AG08395 (cell line): Measurements from ENCODE around the gene SUPT4H1.

Experiments used
- DNase-seq: peaks from one replicate; pipeline ENCODE4 v3.0.0; 2012; ENCODE audit warnings: mixed read lengths, low spot score

The SUPT4H1 gene

DNA sequence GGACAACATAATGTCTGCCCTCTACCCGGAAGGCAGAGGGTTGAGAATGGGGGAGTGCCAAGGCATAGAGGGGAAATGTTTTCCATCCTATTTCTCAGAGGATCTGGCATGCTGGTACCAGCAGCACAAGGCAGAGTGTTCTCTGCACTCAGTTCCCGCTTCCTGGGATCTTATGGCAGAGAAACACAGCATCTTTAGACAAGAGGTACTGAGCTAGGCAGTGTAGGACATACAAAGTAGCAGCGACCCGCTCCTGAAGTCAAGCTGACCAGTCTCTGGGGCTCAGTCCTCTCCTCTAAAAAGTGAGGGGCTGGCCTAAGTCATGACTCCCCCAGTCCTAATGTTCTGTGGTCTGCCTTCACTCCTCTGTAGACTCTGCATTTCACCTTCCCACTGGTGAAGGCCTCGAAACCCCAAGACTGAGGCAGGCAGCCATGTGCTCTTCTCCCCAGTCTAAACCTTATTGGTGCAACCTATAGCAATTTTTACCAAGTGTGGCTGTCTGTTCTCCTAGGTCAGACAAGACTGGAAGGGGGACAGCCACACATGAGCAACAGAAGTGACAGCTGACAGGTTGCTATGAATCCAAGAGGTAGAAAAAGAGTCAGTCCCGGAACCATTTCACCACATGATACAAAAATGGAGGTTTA, 12.1 kb downstream of the SUPT4H1 start:
- DNase-seq = no peak

DNA sequence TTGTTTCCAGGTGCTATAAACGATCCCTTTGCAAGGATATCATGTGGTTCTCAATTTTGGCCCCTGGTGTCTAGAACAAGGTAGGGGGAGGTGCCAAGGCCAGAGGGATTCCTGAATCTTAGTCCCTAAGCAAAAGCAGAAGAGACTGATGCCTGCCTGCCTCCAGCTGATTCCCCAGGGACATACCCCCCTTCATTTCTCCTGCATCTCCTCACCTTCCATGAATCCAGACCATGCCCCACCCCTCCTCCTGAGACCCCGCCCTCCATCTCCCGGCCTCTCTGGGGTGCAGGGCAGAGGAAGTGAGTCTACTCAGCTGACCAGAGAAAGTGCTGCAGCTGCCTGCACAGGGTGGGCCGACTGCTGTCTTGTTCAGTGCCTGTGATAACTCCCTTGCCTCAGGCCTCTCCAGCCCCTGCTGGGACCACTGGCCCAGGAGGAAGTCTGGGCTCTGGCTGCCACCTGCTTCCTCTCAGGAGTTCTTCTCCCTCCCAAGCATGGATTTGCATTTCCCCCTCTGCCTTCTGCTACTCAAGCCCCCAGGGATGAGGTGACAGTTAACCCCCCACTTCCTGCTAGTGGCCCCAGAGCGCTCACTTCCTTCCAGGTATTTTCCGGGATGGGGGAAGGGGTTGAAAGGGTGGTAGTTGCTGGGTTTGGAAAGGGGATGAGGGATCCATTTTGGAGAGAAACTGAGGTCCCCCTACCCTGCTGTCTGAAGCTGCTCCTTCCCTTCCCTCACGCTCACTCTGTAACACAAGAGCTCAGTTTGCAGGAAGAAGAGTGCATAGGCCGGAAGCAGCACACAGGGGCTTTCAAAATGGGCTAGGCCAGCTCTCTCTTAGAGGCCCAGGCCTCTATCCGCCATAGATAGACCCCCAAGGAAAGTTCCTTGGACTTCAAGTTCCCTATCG, 12.9 kb downstream of the SUPT4H1 start:
- peak; percentile 79 for DNase-seq

DNA sequence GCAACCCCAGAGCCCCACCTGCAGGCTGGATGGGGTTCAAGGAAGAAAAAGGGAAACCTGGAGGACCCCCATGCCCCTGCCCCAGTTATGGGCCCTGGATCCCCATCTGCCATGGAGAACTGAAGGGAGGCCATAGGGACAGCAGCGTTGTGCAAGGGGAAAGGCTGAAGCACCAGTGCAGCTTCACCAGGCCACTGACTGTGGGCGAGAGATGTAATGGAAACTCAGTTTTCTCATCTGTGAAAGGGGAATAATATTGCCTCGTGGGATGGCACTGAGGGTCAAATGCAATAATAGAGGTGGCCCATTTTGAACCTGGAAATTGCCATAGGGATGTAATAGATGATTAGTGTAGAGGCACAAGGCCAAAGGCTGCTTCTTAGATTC, 13.6 kb downstream of the SUPT4H1 start:
- no peak for DNase-seq

DNA sequence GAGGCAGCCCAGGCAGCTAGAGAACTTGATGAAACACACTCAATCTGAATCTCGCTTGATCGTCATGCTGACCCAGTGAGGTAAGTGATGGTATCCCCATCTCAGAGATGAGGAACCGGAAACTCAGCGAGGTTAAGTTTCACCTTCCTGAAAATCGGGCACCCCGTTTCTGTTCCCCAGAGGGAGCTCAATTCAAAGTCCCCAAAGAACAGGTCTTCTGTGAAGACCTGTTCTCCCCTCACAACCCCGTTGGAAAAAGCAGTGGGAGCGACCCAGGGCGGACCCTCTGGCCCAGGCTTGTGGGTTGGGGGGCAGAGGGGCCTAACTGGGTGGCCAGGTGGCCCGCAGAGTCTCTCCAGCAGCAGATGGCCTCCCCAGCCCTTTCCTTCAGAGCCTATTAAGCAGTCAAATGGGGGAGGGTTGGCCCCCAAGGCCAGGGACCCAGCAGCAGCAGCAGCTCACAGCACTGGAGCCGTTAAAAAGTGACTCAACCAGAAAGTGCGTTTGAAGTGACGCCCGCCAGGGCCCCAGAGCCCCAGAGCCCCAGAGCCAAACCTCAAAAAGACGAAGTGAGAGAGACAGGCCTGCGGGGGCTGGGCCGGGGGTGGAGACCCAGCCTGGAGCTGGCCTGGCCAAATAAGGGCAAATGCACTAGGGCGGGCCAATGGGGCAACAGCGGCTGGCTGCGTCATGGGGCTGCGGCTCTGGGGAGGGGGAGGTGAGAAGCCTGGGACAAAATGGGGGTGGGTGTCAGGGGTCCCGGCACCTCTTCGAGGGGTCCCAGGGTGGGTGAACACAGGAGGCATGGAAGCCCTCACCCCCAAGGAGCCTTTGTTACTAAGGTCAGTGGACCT, 14.2 kb downstream of the SUPT4H1 start:
- peak; percentile 91 for DNase-seq

DNA sequence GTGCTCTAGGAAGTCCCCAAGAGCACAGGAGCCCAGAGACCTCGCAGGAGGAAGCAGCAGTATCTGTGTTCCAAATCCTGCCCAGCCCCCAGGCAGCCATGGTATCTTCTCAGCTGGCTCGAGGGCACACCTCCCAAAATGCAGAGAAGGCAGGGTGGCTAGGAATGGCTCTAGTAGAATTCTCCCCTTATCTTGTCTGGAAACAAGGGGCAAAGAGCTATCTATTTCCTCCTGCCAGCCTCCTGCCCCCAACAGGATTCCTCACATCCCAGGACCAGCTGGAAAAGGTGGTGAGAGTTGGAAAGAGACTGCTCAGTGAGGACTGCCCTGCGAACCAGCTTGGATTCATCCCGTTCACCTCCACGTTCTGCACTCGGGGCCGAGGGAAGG, 14.8 kb downstream of the SUPT4H1 start:
- no peak for DNase-seq

DNA sequence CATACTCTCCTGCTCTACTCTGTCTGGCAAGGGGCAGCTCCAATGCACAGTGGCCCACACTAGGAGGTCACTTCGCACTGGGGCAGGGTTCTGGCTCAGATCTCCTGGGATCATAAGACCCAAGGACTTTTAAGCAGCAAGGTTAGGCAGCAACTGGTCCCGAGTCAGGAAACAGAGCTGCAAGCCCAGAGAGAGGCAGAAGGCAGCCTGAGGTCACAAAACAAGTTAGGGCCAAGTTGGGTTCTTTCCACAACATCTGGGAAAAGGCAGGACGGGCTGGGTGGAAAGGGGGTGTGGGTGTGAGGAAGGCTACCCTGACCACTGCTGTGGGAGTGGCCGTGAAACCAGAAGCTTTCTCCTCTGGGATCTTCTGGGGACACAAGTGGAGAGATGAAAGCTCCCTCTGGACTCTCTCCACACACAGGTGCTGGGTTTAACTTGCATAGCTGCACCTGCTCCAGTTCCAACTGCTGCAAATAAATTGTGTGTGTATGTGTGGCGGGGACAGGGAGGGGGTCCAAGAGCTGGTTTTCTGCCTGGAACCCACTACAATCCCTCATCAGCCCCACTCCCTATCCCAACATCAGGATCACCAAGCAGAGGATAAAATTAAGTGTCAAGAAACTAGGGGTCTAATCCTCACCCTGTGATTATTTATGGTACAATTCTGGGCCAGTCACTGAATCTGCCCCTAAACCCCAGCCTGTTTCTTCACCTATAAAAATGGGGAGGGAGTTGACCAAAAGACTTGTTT, 15.4 kb downstream of the SUPT4H1 start:
- peak; percentile 66 for DNase-seq

DNA sequence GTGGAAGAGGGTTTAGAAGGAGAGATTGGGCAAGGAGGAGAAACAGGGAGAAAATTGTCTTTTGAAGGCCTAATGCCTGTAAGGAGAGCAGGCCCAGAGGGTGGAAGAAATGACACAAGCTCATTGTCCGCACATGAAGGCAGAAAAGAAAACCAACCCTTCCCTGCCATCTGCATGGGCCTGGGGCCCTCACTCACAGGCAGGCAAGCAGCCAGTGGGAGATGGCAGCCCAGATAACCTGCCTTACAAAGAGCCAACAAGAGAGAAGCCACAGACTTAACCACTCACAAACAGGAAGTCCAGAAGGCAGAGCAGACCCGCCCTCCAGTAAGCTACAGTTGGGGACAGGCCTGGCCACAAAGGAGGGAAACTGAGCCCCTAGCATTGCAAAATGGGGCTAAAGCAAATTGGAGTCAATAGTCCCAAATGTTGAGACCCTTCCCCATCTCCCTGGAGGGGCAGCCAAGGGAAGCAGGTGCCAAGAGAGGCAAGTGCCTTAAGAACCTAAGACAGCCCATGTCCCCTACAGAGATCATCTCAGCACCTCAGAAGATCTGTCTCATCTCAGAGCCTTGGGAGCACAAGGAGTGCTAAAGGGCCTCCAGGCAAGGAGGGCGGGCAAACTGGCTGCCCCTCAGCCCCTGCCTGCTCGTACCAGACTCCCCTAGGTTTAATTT, 16.1 kb downstream of the SUPT4H1 start:
- no peak for DNase-seq

DNA sequence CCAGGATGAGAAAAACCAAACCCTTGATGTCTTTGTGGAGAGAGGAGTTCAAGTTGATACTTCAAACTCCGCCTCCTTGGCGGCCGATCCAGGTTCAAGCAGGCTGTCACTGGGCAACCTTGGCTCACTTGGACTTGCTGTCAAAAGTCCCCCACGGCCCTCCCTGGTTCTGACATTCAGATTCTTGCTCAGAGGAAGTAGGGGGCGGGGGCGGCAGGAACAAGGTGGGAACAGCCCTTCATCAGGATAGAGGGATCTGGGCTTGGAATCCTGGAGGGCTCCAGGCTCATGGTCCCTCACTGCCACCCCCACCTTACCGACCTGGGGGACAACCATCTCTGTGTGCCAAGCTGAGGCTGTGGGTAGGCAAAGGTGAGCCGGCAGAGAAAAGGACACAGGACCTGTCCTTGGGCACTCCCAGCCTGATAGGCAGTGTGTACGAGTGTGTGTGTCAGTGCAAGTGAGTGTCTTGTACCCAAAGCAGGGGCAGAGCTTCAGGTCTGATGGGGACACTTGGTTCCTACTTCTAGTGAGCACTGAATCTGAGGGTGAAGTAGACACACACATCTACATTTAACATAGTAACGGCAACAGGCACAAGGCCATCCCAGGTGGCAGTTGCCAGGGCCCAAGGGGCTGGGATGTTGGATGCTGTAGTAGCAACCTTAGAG, 16.8 kb downstream of the SUPT4H1 start:
- DNase-seq = no peak

DNA sequence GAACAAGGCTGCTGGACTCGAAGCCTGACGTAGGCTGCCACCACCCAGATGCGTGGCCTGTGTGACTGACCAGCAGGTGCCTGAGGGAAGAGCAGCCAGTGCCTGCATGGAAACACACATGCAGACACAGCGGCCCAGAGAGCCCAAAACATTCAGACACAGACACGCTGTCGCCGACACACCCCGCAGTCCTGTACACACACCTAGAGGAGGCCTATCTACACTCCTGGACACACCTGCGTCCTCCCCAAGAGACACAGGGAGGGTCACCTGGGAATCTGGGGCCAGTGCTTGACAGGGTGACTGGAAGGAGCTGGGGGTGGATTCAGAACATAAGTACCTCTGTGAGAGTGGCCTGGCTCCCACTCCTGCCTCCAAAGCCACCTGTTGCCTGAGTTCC, 17.3 kb downstream of the SUPT4H1 start:
- DNase-seq = no peak

DNA sequence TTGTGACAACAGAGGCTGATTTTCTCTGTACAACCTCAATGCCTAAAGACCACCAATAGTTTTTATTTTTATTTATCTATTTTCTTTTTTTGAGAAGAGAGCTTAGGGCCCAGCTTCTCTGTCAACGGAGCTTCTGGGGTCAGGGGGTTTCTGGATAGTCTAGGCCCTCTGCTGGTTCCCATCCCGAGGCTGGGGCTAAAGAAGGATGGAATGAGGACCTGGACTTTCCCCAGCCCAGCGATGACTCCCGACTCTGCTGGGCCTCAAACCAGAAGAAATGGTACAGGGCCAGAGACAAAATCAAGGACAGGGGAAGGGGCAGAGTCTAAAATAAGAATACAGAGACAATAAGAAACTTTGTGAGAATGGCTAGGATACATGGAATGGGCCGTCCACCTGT, 17.7 kb downstream of the SUPT4H1 start:
- no peak for DNase-seq

DNA sequence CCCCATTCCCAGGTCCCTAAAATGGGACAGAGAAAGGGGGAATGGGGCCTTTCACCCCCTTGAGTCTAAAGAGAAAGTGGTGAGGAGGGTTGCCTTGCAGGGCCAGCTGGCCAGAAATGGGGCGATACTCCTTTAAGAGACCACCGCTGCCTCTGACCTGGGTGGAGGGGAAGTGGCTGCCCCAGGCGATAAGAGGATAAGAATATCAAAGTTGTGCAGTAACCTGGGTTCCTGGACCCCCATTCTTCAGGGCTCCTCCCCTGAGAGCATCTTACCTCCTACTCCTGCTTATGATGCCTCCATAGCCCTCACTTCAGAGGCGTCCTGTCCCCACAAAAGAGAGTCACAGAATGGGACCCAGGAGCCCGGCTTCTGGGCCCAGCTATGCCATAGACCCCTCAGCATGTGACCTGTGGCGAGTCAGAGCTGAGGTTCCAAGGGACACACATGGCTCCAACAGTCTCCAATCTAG, 18.2 kb downstream of the SUPT4H1 start:
- no peak for DNase-seq

DNA sequence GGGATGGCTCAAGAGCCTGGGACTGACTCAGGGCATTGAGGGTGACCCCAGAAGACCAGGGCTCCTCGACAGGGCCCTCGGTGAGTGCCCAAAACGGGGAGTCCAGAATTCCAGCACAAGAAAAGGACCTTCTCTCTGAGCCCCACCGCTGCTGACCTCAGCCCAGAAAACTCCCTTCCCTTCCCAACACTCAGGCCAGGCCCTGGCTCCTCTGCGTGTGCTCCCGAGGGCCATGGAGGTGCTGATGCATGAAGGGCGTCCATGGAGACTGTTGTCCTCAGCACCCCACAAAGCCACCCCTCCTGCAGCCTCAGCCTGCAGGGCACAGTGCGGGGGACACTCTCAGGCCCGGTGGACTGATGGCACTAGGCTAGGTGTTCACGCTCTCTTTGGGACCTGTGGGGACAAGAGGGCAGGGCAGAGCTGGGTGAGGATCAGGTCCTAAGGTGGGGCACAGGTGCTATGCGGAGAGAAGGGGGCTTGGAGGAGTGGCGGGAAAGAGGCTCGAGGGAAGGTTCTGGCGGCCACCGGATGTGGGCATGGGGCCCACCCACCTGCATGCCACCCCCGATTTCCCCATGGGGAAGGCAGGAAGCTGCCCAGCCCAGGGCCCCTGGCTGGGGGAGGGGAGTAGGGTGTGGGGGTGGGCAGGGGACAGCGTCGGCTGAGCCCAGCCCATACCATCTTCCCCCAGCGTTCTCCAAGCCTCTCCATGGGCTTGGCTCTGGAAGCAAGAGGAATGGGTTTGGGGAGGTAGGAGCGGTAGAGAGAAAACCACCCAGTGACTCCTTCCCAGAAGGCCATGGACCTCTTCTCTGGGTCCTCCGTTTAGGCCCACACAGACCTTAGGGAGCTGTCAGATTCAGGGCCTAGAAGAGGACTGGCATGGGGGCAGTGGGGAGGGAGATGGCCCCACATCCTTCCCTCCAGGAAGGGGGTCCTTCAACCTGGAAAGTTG, 18.9 kb downstream of the SUPT4H1 start:
- no peak for DNase-seq

DNA sequence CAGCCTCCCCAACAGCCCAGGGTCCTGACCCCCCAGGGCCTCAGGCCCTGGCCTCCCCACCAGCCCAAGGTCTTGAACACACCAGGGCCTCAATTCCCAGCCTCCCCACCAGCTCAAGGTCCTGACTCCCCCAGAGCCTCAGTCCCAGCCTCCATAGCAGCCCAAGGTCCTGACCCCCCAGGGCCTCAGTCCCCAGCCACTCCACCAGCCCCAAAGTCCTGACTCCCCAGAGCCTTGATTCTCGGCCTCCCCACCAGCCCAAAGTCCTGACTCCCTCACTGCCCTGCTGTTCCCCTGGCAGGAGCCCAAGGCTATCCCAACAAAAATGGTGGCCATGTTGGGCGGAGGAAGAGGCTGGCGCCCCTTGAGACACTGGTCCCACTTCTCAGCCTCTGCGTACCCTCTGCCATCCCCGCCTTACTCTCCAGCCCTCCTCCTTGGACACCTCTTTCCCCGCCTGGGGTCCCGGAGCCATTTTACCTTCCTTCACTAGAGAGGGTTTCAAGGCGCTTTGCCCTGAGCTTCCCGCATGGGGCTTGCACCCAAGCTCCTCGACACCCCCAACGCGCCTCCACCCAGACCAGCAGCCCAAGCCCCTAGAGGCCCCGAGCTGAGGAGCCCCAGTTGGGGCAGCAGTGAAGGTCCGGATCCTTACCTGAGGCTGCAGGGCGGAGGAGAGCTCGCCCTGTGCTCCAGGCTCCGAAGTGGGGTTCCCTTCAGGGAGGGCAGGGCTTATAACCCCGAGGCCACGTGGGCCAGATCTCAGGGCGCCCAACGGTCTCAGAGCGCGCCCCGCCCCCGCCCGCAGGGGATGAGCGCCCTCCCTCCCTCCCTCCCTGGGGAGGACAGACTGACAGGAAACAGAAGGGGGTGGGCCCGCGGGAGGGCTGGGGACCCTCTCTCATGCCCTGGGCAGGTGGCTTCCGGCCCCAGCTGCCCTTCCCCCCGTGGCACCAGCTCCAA, 19.9 kb downstream of the SUPT4H1 start:
- DNase-seq = no peak

DNA sequence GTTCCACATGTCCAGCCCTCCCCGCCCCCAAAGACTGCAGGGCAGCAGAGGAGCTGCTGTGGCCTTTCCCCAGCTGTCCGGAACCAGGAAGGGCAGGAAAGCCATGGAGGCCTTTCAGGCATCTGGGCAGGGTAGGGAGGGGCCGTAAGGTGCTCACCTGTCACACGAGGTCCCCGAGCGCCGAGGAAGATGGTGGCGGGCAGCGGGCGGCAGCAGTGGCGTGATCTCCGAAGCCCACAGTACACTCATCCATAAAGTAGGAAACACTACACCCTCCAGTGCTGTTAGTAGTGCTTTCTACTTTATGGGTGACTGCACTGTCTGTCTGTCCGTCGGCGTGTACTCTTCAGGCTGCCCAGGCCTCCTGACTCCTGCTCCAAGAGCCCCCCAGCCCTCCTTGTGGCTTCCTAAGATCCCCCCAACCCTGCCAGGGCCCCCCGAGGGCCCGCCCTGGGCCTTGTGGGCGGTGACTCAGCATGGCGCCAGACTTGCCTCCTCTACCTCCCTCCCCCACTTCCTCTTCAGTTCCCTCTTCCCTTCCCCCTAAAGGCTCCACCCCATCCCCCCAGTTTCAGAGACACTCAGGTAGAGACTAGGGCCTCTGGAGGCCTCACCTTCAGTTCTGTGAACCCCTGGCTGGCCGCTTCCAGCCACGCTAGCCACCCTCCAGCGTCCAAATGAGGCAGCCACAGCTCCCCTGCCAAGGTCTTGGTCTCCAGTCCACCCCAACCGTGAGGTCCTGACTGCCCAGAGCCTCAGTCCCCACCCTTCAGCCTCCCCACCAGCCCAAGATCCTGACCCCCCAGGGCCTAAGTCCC, 20.8 kb downstream of the SUPT4H1 start:
- DNase-seq = no peak

DNA sequence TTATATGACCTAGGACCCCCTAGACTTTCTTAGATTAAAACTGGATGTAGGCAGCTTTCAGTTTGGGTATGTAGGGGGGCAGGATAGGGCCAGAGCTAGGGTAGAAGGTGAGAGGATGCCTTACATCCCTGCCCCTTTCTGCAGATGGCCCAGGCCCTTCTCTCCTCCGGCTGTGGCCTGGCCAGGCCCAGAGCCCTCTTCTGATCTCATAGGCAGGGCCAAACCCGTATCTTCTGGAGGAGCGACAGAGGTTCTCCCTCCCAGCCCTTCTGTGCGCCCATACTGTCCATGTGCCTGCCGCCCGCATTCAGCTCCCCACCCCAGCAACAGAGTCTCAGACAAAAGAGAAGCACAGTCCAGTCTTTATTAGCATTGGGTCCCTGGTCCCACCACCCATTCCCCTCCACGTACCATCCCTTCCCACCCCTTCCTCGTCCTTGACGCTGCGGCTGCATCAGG, 21.4 kb downstream of the SUPT4H1 start:
- DNase-seq = no peak

DNA sequence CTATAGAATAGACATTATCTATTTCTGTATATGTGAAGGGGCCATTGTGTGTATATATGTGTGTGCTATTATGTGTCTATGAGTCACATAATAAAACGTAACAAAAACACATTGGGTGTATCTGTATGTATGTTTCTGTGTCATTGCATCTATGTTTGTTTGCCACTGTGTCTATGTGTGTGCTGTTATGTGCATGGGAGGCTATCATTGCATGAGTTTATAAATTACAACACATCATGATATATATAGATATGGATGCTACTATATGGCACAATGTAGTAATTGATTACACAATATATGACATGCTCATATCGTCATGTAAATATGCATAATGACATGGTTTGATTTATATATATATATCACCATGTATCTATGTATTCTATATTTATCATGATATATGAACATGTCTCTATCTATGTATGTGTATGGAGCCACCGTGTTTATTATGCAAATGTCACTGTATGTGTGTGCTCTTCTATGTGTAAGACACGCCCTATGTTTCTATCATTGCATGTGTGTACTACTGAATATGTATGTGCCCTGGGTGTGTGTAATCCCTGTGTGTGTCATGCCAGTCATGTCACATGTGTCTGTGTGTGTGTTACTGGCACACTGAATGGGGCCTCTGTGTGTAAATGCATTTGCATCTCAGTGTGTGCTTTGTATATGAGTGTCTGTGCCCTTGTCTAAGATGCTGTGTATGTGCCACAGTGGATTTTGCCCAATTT, 22.0 kb downstream of the SUPT4H1 start:
- no peak for DNase-seq
